Measurements from ENCODE around the gene KNSTRN.

DNA sequence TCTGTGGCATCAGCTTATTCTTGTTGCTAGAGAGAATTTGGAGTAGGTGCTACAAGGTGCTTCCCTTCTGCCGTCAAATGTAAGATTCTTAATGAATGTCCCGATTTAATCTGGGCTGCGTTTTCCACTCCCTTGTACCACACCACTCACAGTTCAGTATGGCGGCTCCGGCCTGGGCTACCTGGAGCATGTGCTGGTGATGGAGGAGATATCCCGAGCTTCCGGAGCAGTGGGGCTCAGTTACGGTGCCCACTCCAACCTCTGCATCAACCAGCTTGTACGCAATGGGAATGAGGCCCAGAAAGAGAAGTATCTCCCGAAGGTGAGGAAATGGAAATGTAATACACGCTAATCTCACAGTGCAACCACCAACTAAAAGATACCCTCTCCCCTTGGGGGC is 28.0 kb downstream of the KNSTRN start:
- TF ChIP-seq EZH2 (IDR thresholded peaks at IDR 0.05; ENCODE audit: low read depth, low read length, severe bottlenecking) (no peak), EP300 (IDR thresholded peaks at IDR 0.05; ENCODE audit: borderline replicate concordance in 1 of 2, low read depth in 2 of 2, low read length in 2 of 2) (no peak), SAP30 (IDR thresholded peaks at IDR 0.05; ENCODE audit: insufficient read depth, insufficient replicate concordance, low read length) (no peak)
- TF ChIP-seq, protein P1, sequence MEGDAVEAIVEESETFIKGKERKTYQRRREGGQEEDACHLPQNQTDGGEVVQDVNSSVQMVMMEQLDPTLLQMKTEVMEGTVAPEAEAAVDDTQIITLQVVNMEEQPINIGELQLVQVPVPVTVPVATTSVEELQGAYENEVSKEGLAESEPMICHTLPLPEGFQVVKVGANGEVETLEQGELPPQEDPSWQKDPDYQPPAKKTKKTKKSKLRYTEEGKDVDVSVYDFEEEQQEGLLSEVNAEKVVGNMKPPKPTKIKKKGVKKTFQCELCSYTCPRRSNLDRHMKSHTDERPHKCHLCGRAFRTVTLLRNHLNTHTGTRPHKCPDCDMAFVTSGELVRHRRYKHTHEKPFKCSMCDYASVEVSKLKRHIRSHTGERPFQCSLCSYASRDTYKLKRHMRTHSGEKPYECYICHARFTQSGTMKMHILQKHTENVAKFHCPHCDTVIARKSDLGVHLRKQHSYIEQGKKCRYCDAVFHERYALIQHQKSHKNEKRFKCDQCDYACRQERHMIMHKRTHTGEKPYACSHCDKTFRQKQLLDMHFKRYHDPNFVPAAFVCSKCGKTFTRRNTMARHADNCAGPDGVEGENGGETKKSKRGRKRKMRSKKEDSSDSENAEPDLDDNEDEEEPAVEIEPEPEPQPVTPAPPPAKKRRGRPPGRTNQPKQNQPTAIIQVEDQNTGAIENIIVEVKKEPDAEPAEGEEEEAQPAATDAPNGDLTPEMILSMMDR (IDR thresholded peaks at IDR 0.05; ENCODE audit: control extremely low read depth in 1 of 3, insufficient read depth in 1 of 3, low read depth in 1 of 3, low read length in 3 of 3), result no peak

All from H1 (cell line).